PC-3 (cell line): ENCODE data around the gene PDIA5. TPM values are rescaled to one million over a fixed set of nuclear protein-coding genes. Genes with fewer than 3 reads are reported as not detected.

ENCODE experiments used
- ATAC-seq: fragments of 200-7000 bp; cut with Tn5 transposase; 2 replicates; pipeline ENCODE4 v1.9.1; 2020; ENCODE audit warnings: mild to moderate bottlenecking, moderate library complexity
- BruUV-seq: library from RNA; stranded (reverse); fragments of 400-500 nt; replicated peaks from 2 replicates; lab custom pipeline; 2021; lab: Mats Ljungman, UMichigan
- CTCF ChIA-PET: fragments of 300-600 bp; sonication (Branson Sonifier 250); formaldehyde crosslinking; loops from one replicate; lab custom pipeline; 2022; ENCODE audit warnings: antibody characterized with exemption; lab: Charles Lee
- POLR2A ChIA-PET: fragments of 300-600 bp; sonication (Branson Sonifier 250); formaldehyde crosslinking; loops from one replicate; lab custom pipeline; 2022; ENCODE audit warnings: antibody characterized with exemption; ENCODE audit not compliant: unreplicated experiment; lab: Charles Lee
- DNase-seq: peaks from one replicate; pipeline ENCODE4 v3.0.0-alpha.2; 2015
- H2AFZ ChIP-seq: fragments of 300-600 bp; sonication (generic); 2 replicates; pipeline ENCODE4 v1.6.0; 2016; ENCODE audit warnings: antibody characterized with exemption, low read length
- H3F3A ChIP-seq: fragments of 300-600 bp; sonication (generic); one replicate; pipeline ENCODE4 v1.6.0; 2017; ENCODE audit warnings: antibody characterized with exemption, low read length, control low read depth, mild to moderate bottlenecking; ENCODE audit not compliant: unreplicated experiment
- H3K27ac ChIP-seq: fragments of 300-600 bp; sonication (generic); 2 replicates; pipeline ENCODE4 v1.5.1; 2016; ENCODE audit warnings: mild to moderate bottlenecking, low read length
- H3K27me3 ChIP-seq: fragments of 300-600 bp; sonication (generic); 2 replicates; pipeline ENCODE4 v1.6.1; 2016; ENCODE audit warnings: low read length, mixed read lengths
- H3K36me3 ChIP-seq: fragments of 300-600 bp; sonication (generic); 2 replicates; pipeline ENCODE4 v1.6.1; 2016; ENCODE audit warnings: low read depth, mixed run types, low read length, mixed read lengths
- H3K4me1 ChIP-seq: fragments of 300-600 bp; sonication (generic); 2 replicates; pipeline ENCODE4 v1.5.1; 2016; ENCODE audit warnings: low read length; ENCODE audit not compliant: insufficient read depth
- H3K4me2 ChIP-seq: fragments of 300-600 bp; sonication (generic); 2 replicates; pipeline ENCODE4 v1.6.0; 2016; ENCODE audit warnings: low read length
- H3K4me3 ChIP-seq: fragments of 300-600 bp; sonication (generic); 2 replicates; pipeline ENCODE4 v1.5.1; 2016; ENCODE audit warnings: mild to moderate bottlenecking, low read length, mixed read lengths
- H3K79me2 ChIP-seq: fragments of 300-600 bp; sonication (generic); 2 replicates; pipeline ENCODE4 v1.6.1; 2017; ENCODE audit warnings: low read length, mixed read lengths
- H3K9ac ChIP-seq: fragments of 300-600 bp; sonication (generic); 2 replicates; pipeline ENCODE4 v1.6.0; 2016; ENCODE audit warnings: mild to moderate bottlenecking, low read length
- H3K9me2 ChIP-seq: fragments of 300-600 bp; sonication (generic); replicated peaks from 2 replicates; pipeline ENCODE4 v1.6.1; 2016; ENCODE audit warnings: mixed run types, low read length, mixed read lengths
- H3K9me3 ChIP-seq: fragments of 300-600 bp; sonication (generic); 2 replicates; pipeline ENCODE4 v1.6.1; 2016; ENCODE audit warnings: low read length, mixed read lengths
- H4K20me1 ChIP-seq: fragments of 300-600 bp; sonication (generic); 2 replicates; pipeline ENCODE4 v1.6.1; 2016; ENCODE audit warnings: low read length, mixed read lengths
- EZH2 ChIP-seq: fragments of 300-600 bp; sonication (generic); IDR thresholded peaks from one replicate; pipeline ENCODE4 v1.6.1; 2017; ENCODE audit warnings: antibody characterized with exemption, mild to moderate bottlenecking, low read length; ENCODE audit not compliant: unreplicated experiment
- EZH2phosphoT487 ChIP-seq: fragments of 300-600 bp; sonication (generic); IDR thresholded peaks from 2 replicates; pipeline ENCODE4 v1.6.1; 2018; ENCODE audit warnings: mild to moderate bottlenecking, antibody characterized with exemption, low read length, borderline replicate concordance
- intact Hi-C: fragments of 100-400 bp; cut with micrococcal nuclease; formaldehyde crosslinking; loops from 2 replicates; pipeline ENCODE4 v1.9.0; 2023
- total RNA-seq: library from RNA; depleted of rRNA; stranded (reverse); fragments of >200 nt; gene quantifications from 2 replicates; pipeline ENCODE4 v1.2.3, GENCODE V29; 2014
- TF ChIP-seq, protein P1 (sequence below): fragments of 300-600 bp; sonication (generic); conservative IDR thresholded peaks from 2 replicates; pipeline ENCODE4 v1.5.1; 2017; ENCODE audit warnings: antibody characterized with exemption, low read depth, mild to moderate bottlenecking, low read length

Gene PDIA5
- total RNA-seq, 1 experiment from 2014 or later: 24.6 TPM

DNA sequence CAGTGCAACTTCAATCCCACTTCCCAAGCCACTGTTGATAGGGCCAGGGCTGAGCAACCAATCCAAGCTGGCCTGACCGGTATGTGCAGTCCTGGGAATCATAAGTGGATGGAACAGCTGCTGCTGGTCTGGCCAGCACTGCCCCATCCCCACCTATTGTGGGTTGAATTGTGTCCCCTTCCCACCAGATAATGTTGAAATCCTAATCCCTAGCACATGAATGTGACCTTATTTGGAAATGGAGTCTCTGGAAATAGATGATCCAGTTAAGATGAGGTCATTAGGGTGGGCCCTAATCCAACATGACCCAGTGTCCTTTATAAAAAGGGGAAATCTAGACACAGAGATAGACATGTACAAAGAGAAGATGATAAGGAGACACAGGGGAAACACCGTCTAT, 13.7 kb upstream of the PDIA5 start:
- H3K36me3 ChIP-seq: no peaks in the 10 kb centered on the region
- no peaks in the 10 kb centered on the region for H3F3A ChIP-seq
- H4K20me1 ChIP-seq: no peaks in the 10 kb centered on the region
- H3K4me2 ChIP-seq: no peak overlapping the region
- TF ChIP-seq EZH2phosphoT487 (no peak), EZH2 (no peak)
- TF ChIP-seq, protein P1, sequence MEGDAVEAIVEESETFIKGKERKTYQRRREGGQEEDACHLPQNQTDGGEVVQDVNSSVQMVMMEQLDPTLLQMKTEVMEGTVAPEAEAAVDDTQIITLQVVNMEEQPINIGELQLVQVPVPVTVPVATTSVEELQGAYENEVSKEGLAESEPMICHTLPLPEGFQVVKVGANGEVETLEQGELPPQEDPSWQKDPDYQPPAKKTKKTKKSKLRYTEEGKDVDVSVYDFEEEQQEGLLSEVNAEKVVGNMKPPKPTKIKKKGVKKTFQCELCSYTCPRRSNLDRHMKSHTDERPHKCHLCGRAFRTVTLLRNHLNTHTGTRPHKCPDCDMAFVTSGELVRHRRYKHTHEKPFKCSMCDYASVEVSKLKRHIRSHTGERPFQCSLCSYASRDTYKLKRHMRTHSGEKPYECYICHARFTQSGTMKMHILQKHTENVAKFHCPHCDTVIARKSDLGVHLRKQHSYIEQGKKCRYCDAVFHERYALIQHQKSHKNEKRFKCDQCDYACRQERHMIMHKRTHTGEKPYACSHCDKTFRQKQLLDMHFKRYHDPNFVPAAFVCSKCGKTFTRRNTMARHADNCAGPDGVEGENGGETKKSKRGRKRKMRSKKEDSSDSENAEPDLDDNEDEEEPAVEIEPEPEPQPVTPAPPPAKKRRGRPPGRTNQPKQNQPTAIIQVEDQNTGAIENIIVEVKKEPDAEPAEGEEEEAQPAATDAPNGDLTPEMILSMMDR: no peak
- no peak overlapping the region for H3K27ac ChIP-seq
- H3K4me3 ChIP-seq: no peak overlapping the region
- no peak overlapping the region for H3K9ac ChIP-seq
- ATAC-seq: no peak
- H3K9me3 ChIP-seq: no peaks in the 10 kb centered on the region
- CTCF ChIA-PET: no interaction called here
- no peaks in the 10 kb centered on the region for H3K79me2 ChIP-seq
- BruUV-seq: no TSS peak
- POLR2A ChIA-PET: no interaction called here
- no peaks in the 10 kb centered on the region; the same call in 1 of the 2 replicates for H3K4me1 ChIP-seq
- H3K9me2 ChIP-seq: no peaks in the 10 kb centered on the region
- no peak for DNase-seq
- H2AFZ ChIP-seq: no peak overlapping the region
- peaks cover 12% of the 10 kb centered on the region for H3K27me3 ChIP-seq
- intact Hi-C loops: no loop called here

DNA sequence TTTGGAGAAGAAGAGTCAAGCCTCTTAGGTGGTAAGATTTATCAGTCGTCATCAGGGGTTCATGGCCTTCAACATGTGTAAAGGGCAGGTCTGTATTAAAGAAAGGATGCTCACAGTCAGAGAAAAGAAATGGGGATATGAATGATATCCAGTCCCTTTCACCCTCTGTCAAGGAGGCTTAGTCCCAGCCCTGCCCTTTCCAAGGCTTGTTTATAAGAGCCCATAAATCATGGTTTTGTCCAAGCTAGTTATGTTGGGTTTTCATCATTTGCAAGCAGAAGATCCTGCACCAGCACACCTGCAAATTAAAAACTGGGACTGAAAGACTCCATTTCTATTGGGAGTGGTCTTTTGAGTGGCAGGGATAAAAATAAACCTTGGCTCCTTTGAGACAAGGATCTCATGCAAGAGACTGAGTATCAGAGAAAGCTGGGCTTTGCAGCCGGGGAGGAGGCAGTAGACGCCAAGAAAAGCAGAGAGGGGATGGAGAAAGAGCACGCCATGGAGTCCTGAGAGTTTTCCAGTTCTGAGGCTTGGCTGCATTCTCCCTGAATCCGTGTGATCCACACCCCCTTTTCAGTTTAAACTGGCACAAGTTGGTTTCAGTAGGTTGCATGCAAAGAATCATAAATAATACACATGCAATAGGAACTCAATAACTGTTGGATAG, 12.6 kb upstream of the PDIA5 start:
- TF ChIP-seq, protein P1: no peak
- TF ChIP-seq EZH2phosphoT487 (no peak), EZH2 (no peak)
- H3K9me2 ChIP-seq: no peaks in the 10 kb centered on the region
- ChIA-PET CTCF (no interaction called here), POLR2A (no interaction called here)
- no peaks in the 10 kb centered on the region for H3K9me3 ChIP-seq
- no peaks in the 10 kb centered on the region; the same call in 1 of the 2 replicates for H3K4me1 ChIP-seq
- no peak overlapping the region for H3K4me3 ChIP-seq
- peaks cover 12% of the 10 kb centered on the region for H3K27me3 ChIP-seq
- no TSS peak for BruUV-seq
- intact Hi-C loops: no loop called here
- no peak overlapping the region for H3K27ac ChIP-seq
- H2AFZ ChIP-seq: no peak overlapping the region
- no peaks in the 10 kb centered on the region for H3F3A ChIP-seq
- ATAC-seq: no peak
- DNase-seq: no peak
- no peaks in the 10 kb centered on the region for H4K20me1 ChIP-seq
- H3K36me3 ChIP-seq: no peaks in the 10 kb centered on the region
- no peak overlapping the region for H3K9ac ChIP-seq
- no peaks in the 10 kb centered on the region for H3K79me2 ChIP-seq
- no peak overlapping the region for H3K4me2 ChIP-seq

DNA sequence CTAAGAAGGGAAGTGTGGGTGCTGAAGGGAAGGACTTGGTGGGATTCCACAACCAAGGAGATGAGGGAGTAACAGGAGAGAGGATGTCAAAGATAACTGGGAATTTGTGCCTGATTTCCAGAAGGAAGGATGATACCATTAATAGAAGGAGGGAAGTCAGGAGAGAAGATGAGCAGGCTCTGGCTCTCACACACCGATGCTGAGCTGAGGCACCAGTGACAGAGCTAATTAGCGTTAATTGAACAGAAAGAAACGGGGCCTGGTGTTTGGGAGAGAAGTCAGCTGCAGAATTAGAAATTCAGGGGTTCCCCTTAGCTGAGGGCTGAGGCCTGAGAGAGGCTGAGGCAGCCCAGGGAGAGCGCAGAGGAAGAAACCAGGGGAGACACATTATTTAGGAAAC, 11.9 kb upstream of the PDIA5 start:
- no peaks in the 10 kb centered on the region for H3K9me2 ChIP-seq

More for the DNA sequence above, 11.9 kb upstream of the PDIA5 start:
- no peaks in the 10 kb centered on the region for H3K36me3 ChIP-seq
- ChIA-PET CTCF (no interaction called here), POLR2A (no interaction called here)
- intact Hi-C loops: no loop called here
- no peaks in the 10 kb centered on the region for H3K79me2 ChIP-seq
- H3F3A ChIP-seq: no peaks in the 10 kb centered on the region
- H3K4me2 ChIP-seq: no peak overlapping the region
- no peaks in the 10 kb centered on the region for H4K20me1 ChIP-seq
- no peaks in the 10 kb centered on the region; the same call in 1 of the 2 replicates for H3K4me1 ChIP-seq
- H3K9ac ChIP-seq: no peak overlapping the region
- no peaks in the 10 kb centered on the region for H3K9me3 ChIP-seq
- ATAC-seq (no peak), DNase-seq (no peak)
- no peak for TF ChIP-seq EZH2phosphoT487
- TF ChIP-seq, protein P1: no peak
- no peak for TF ChIP-seq EZH2
- no peak overlapping the region for H3K4me3 ChIP-seq
- H3K27me3 ChIP-seq: peaks cover 12% of the 10 kb centered on the region
- H2AFZ ChIP-seq: no peak overlapping the region
- no TSS peak for BruUV-seq
- no peak overlapping the region for H3K27ac ChIP-seq
